WI38 (cell line): Measurements from ENCODE around the gene GSS.

ENCODE experiments used
- H3K4me3 ChIP-seq: 2 replicates; pipeline ENCODE4 v1.5.1; 2011; ENCODE audit warnings: low read depth, mild to moderate bottlenecking, control low read depth, low read length
- CTCF ChIP-seq: IDR thresholded peaks from 2 replicates; pipeline ENCODE4 v1.5.1; 2012; ENCODE audit warnings: low read depth, mild to moderate bottlenecking, control low read depth, low read length

Gene GSS

DNA sequence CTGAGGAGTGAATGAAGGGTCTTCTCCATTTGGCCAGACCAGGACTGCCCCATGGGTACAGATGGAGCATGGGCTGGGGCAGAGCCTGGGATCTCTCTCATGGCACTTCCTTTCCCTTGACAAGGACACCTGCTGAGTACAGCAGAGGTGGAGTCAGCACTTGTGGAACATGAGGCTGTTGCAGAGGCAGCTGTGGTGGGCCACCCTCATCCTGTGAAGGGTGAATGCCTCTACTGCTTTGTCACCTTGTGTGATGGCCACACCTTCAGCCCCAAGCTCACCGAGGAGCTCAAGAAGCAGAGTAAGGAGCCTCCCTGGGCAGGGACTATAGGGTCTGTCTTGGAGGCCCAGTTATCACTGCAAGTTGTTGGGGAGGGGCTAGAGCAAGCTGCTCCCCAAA, 29.6 kb downstream of the GSS start:
- no peak overlapping the region for H3K4me3 ChIP-seq
- no peak for TF ChIP-seq CTCF

DNA sequence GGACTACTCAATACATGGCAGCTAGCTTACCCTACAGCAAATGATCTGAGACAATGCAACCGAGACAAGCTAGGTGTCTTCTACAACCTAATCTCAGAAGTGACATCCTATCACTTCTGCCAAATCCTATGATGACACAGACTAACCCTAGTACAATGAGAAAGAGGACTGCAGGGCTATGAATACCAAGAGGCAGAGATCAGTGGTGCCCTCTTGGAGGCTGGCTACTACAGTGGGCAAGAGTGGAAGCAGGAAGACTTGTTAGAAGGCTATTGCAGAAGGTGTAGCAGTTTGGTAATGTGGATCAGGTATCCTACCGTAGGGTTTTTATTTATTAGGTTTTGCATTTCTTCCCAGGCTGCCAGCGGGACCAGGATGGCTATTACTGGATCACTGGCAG, 30.3 kb downstream of the GSS start:
- no peak for TF ChIP-seq CTCF
- H3K4me3 ChIP-seq = no peak overlapping the region

GRCh38 chr20:34923414-34923813, 32.2 kb downstream of the GSS start:
- TF ChIP-seq CTCF = no peak
- H3K4me3 ChIP-seq = no peak overlapping the region

- TF ChIP-seq CTCF = no peak
- no peak overlapping the region for H3K4me3 ChIP-seq
Measured at GRCh38 chr20:34922654-34923381, 32.8 kb downstream of the GSS start.

DNA sequence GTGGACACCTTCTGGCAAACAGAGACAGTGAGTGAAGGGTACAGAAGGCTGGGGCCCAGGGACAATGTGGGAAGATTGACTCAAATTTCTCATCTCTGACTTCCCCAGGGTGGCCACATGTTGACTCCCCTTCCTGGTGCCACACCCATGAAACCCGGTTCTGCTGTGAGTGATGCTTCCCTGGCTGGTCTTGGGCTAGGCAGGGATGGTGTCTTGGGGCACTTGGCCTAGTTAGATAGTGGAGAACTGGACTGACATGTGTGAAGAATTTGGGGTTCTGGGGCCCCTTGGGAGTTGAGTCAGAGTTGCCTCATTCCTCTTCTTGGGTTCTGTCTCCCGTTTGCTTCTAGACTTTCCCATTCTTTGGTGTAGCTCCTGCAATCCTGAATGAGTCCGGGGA, 34.2 kb downstream of the GSS start:
- no peak overlapping the region for H3K4me3 ChIP-seq
- no peak for TF ChIP-seq CTCF

GRCh38 chr20:34920055-34920454, 35.6 kb downstream of the GSS start:
- no peak overlapping the region for H3K4me3 ChIP-seq
- TF ChIP-seq CTCF = no peak

GRCh38 chr20:34916774-34917354, 38.7 kb downstream of the GSS start:
- no peak for TF ChIP-seq CTCF
- no peak overlapping the region for H3K4me3 ChIP-seq
